HepG2 (cell line): ENCODE data around the gene RASSF7. TPM values are rescaled to one million over a fixed set of nuclear protein-coding genes. Genes with fewer than 3 reads are reported as not detected.

ENCODE experiments used
- ADNP ChIP-seq: sonication (generic); formaldehyde crosslinking; IDR thresholded peaks from 2 replicates; pipeline ENCODE4 v1.4.0; 2020; ENCODE audit warnings: missing genetic modification reagents
- ATAD3A ChIP-seq: sonication (generic); formaldehyde crosslinking; IDR thresholded peaks from 2 replicates; pipeline ENCODE4 v1.4.0; 2020; ENCODE audit warnings: missing genetic modification reagents
- ATF6 ChIP-seq: sonication (generic); formaldehyde crosslinking; conservative IDR thresholded peaks from 2 replicates; pipeline ENCODE4 v1.4.0; 2020; ENCODE audit warnings: missing genetic modification reagents
- CREB3 ChIP-seq: sonication (generic); formaldehyde crosslinking; IDR thresholded peaks from 2 replicates; pipeline ENCODE4 v1.5.0; 2020; ENCODE audit warnings: missing genetic modification reagents
- DNMT1 ChIP-seq: sonication (generic); formaldehyde crosslinking; IDR thresholded peaks from 2 replicates; pipeline ENCODE4 v1.5.1; 2020; ENCODE audit warnings: mild to moderate bottlenecking, missing genetic modification reagents
- ELF3 ChIP-seq: IDR thresholded peaks from 2 replicates; pipeline ENCODE4 v1.6.1; 2016; ENCODE audit warnings: missing genetic modification reagents, missing compliant biosample characterization
- FLYWCH1 ChIP-seq: sonication (generic); formaldehyde crosslinking; IDR thresholded peaks from 2 replicates; pipeline ENCODE4 v1.8.1; 2023; ENCODE audit warnings: mild to moderate bottlenecking, missing genetic modification reagents
- FOXK2 ChIP-seq: fragments of 450-650 bp; IDR thresholded peaks from 2 replicates; pipeline ENCODE4 v1.6.1; 2016
- HMGA1 ChIP-seq: sonication (generic); formaldehyde crosslinking; conservative IDR thresholded peaks from 2 replicates; pipeline ENCODE4 v1.4.0; 2020; ENCODE audit warnings: missing genetic modification reagents
- IRF2 ChIP-seq: IDR thresholded peaks from 2 replicates; pipeline ENCODE4 v1.6.1; 2018; ENCODE audit warnings: missing genetic modification reagents, missing compliant biosample characterization
- MLLT10 ChIP-seq: sonication (generic); formaldehyde crosslinking; IDR thresholded peaks from 2 replicates; pipeline ENCODE4 v1.4.0; 2020; ENCODE audit warnings: missing genetic modification reagents
- MYNN ChIP-seq: sonication (generic); formaldehyde crosslinking; IDR thresholded peaks from 2 replicates; pipeline ENCODE4 v1.4.0; 2020; ENCODE audit warnings: mild to moderate bottlenecking, low read depth, missing genetic modification reagents
- NFATC3 ChIP-seq: sonication (generic); formaldehyde crosslinking; IDR thresholded peaks from 2 replicates; pipeline ENCODE4 v1.5.1; 2020; ENCODE audit warnings: mild to moderate bottlenecking, missing genetic modification reagents
- NR2C2 ChIP-seq: sonication (generic); formaldehyde crosslinking; IDR thresholded peaks from 2 replicates; pipeline ENCODE4 v1.4.0; 2020; ENCODE audit warnings: missing genetic modification reagents, mild to moderate bottlenecking, moderate library complexity, borderline replicate concordance
- PATZ1 ChIP-seq: sonication (generic); formaldehyde crosslinking; IDR thresholded peaks from 2 replicates; pipeline ENCODE4 v1.4.0; 2020; ENCODE audit warnings: missing genetic modification reagents
- RARG ChIP-seq: sonication (generic); formaldehyde crosslinking; IDR thresholded peaks from 2 replicates; pipeline ENCODE4 v1.4.0; 2020; ENCODE audit warnings: low read depth, mild to moderate bottlenecking, missing genetic modification reagents
- RBAK ChIP-seq: sonication (generic); formaldehyde crosslinking; IDR thresholded peaks from 2 replicates; pipeline ENCODE4 v1.5.1; 2020; ENCODE audit warnings: mild to moderate bottlenecking, missing genetic modification reagents
- SMAD1 ChIP-seq: sonication (generic); formaldehyde crosslinking; IDR thresholded peaks from 2 replicates; pipeline ENCODE4 v1.4.0; 2020; ENCODE audit warnings: missing genetic modification reagents, low read depth, mild to moderate bottlenecking, borderline replicate concordance
- TFE3 ChIP-seq: IDR thresholded peaks from 2 replicates; pipeline ENCODE4 v1.6.1; 2016
- WIZ ChIP-seq: sonication (generic); formaldehyde crosslinking; IDR thresholded peaks from 2 replicates; pipeline ENCODE4 v1.5.1; 2020; ENCODE audit warnings: mild to moderate bottlenecking, missing genetic modification reagents
- ZBTB7A ChIP-seq: sonication (generic); formaldehyde crosslinking; IDR thresholded peaks from 2 replicates; pipeline ENCODE4 v1.8.0; 2022; ENCODE audit warnings: mild to moderate bottlenecking, missing genetic modification reagents
- ZNF484 ChIP-seq: sonication (generic); formaldehyde crosslinking; IDR thresholded peaks from 2 replicates; pipeline ENCODE4 v1.5.1; 2020; ENCODE audit warnings: mild to moderate bottlenecking, low read depth, missing genetic modification reagents, borderline replicate concordance
- ZNF503 ChIP-seq: sonication (generic); formaldehyde crosslinking; IDR thresholded peaks from 2 replicates; pipeline ENCODE4 v1.4.0; 2020; ENCODE audit warnings: missing genetic modification reagents
- ZNF569 ChIP-seq: sonication (generic); formaldehyde crosslinking; IDR thresholded peaks from 2 replicates; pipeline ENCODE4 v1.5.0; 2020; ENCODE audit warnings: mild to moderate bottlenecking, missing genetic modification reagents, moderate library complexity, borderline replicate concordance
- polyA plus RNA-seq, 8 experiments: library from polyadenylated mRNA; depleted of rRNA in 3 of 8; stranded (reverse) in 7 of 8; unstranded in 1 of 8; fragments of >200 nt; fragmentation: Illumina TruSeq in 4 of 8; extraction: Trizol in 4 of 8; gene quantifications; 2 replicates each; pipeline versions ENCODE4 v1.2.1 to v1.2.3, GENCODE V29; 2011 to 2016; ENCODE audit warnings: low read depth in 4 of 8, missing spikeins in 1 of 8, mixed read lengths in 1 of 8; ENCODE audit not compliant: insufficient read depth in 1 of 8
- total RNA-seq, 5 experiments: library from RNA; depleted of rRNA; stranded (reverse); fragments of >200 nt; fragmentation: Illumina TruSeq; extraction: Trizol; gene quantifications; 2 replicates each; pipeline ENCODE4 v1.2.3, GENCODE V29; 2016; ENCODE audit warnings: low read depth in 1 of 5

RASSF7 gene
- total and polyA plus RNA-seq, 2 of the 13 experiments (the other 11 are each of a cell fraction or from before 2014, with no cell fraction given) = 20.2 to 28.6 TPM

GRCh38 chr11:559712-560304, 962 bp upstream of the RASSF7 start (continued):
- TF ChIP-seq CREB3 (CRISPR knock-in tag) (no peak), PATZ1 (CRISPR knock-in tag) (no peak), ZBTB7A (CRISPR knock-in tag) (no peak), SMAD1 (CRISPR knock-in tag) (no peak), ADNP (no peak), DNMT1 (CRISPR knock-in tag) (no peak), IRF2 (no peak), ZNF569 (CRISPR knock-in tag) (no peak), MLLT10 (CRISPR knock-in tag) (no peak), ATAD3A (CRISPR knock-in tag) (no peak), FOXK2 (no peak), WIZ (CRISPR knock-in tag) (no peak), ELF3 (CRISPR knock-in tag) (peak; percentile 66), ATF6 (CRISPR knock-in tag) (no peak), NFATC3 (CRISPR knock-in tag) (no peak), TFE3 (CRISPR knock-in tag) (peak; percentile 71), ZNF503 (CRISPR knock-in tag) (no peak), ZNF484 (no peak), MYNN (CRISPR knock-in tag) (no peak), HMGA1 (CRISPR knock-in tag) (no peak), RARG (CRISPR knock-in tag) (no peak), FLYWCH1 (no peak), RBAK (no peak), NR2C2 (no peak)
